Neural progenitor cell (in vitro differentiated cells): ENCODE results near the gene KPNA3. TPM values are rescaled to one million over a fixed set of nuclear protein-coding genes. Genes with fewer than 3 reads are reported as not detected.

Experiments used
- DNase-seq: peaks from one replicate; pipeline ENCODE4 v3.0.0-alpha.2; 2016; ENCODE audit warnings: low spot score
- H2AFZ ChIP-seq: fragments of 200-600 bp; sonication (generic); replicated peaks from 2 replicates; pipeline ENCODE4 v1.6.1; 2016; ENCODE audit warnings: antibody characterized with exemption
- H3F3A ChIP-seq: fragments of 200-600 bp; sonication (generic); 2 replicates; pipeline ENCODE4 v1.6.1; 2016; ENCODE audit warnings: antibody characterized with exemption, low read depth
- H3K27ac ChIP-seq: fragments of 200-600 bp; sonication (generic); 2 replicates; pipeline ENCODE4 v1.5.1; 2016; ENCODE audit warnings: mild to moderate bottlenecking
- H3K27me3 ChIP-seq: fragments of 200-600 bp; sonication (generic); 2 replicates; pipeline ENCODE4 v1.6.1; 2016; ENCODE audit warnings: mild to moderate bottlenecking, moderate library complexity
- H3K36me3 ChIP-seq: fragments of 200-600 bp; sonication (generic); 2 replicates; pipeline ENCODE4 v1.5.1; 2016
- H3K4me1 ChIP-seq: fragments of 200-600 bp; sonication (generic); 2 replicates; pipeline ENCODE4 v1.6.1; 2016; ENCODE audit warnings: mixed run types
- H3K4me2 ChIP-seq: fragments of 200-600 bp; sonication (generic); 2 replicates; pipeline ENCODE4 v1.6.1; 2016
- H3K4me3 ChIP-seq: fragments of 200-600 bp; sonication (generic); 2 replicates; pipeline ENCODE4 v1.5.1; 2016
- H3K79me2 ChIP-seq: fragments of 200-600 bp; sonication (generic); 2 replicates; pipeline ENCODE4 v1.6.1; 2016; ENCODE audit warnings: low read depth
- H3K9ac ChIP-seq: fragments of 200-600 bp; sonication (generic); 2 replicates; pipeline ENCODE4 v1.6.1; 2016
- H3K9me3 ChIP-seq: fragments of 200-600 bp; sonication (generic); 2 replicates; pipeline ENCODE4 v1.5.1; 2016; ENCODE audit warnings: low read depth
- H4K20me1 ChIP-seq: fragments of 200-600 bp; sonication (generic); 2 replicates; pipeline ENCODE4 v1.6.1; 2016; ENCODE audit warnings: low read depth
- H3K27ac Mint-ChIP-seq: 3 replicates; pipeline ENCODE4 v1.8.0; 2021; ENCODE audit warnings: mixed read lengths
- H3K27me3 Mint-ChIP-seq: 2 replicates; pipeline ENCODE4 v1.8.0; 2022; ENCODE audit warnings: low read depth, mild to moderate bottlenecking, inconsistent platforms, moderate library complexity, mixed read lengths; ENCODE audit not compliant: insufficient read depth
- H3K36me3 Mint-ChIP-seq: 3 replicates; pipeline ENCODE4 v1.8.0; 2021; ENCODE audit warnings: mixed read lengths
- H3K4me1 Mint-ChIP-seq: 3 replicates; pipeline ENCODE4 v1.8.0; 2021; ENCODE audit warnings: mixed read lengths
- H3K4me3 Mint-ChIP-seq: 3 replicates; pipeline ENCODE4 v1.8.0; 2021; ENCODE audit warnings: mild to moderate bottlenecking, moderate library complexity, mixed read lengths
- H3K9me3 Mint-ChIP-seq: 3 replicates; pipeline ENCODE4 v1.8.0; 2020; ENCODE audit warnings: mixed read lengths
- EZH2 ChIP-seq: fragments of 200-600 bp; sonication (generic); IDR thresholded peaks from 2 replicates; pipeline ENCODE4 v1.6.1; 2017; ENCODE audit warnings: antibody characterized with exemption, mild to moderate bottlenecking, moderate library complexity
- EZH2phosphoT487 ChIP-seq: fragments of 200-600 bp; sonication (generic); IDR thresholded peaks from 2 replicates; pipeline ENCODE4 v1.6.1; 2017; ENCODE audit warnings: antibody characterized with exemption
- total RNA-seq: library from RNA; depleted of rRNA; stranded (reverse); fragments of >200 nt; gene quantifications from 2 replicates; pipeline ENCODE4 v1.2.3, GENCODE V29; 2015; ENCODE audit warnings: low replicate concordance
- TF ChIP-seq, protein P1 (sequence below): fragments of 200-600 bp; sonication (generic); IDR thresholded peaks from 2 replicates; pipeline ENCODE4 v1.5.1; 2017; ENCODE audit warnings: antibody characterized with exemption, mild to moderate bottlenecking

KPNA3 gene
- total RNA-seq, 1 donor from 2014 or later: 49.4 TPM

DNA sequence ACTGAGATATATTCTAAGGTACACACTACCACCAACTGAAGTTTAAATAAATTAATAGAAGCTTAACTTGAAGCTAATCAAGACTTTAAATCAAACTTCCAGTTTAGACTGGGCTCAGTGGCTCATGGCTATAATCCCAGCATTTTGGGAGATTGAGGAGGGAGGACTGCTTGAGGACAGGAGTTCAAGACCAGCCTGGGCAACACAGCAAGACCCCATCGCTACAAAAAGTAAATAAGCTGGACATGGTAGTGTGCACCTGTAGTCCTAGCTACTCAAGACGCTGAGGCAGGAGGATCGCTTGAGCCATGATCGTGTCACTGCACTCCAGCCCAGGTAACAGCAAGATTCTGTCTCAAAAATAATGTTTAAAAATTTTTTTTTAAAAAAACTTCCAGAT lies 8.6 kb downstream of the KPNA3 start:
- H3K4me3 ChIP-seq: no peak overlapping the region
- H3K27me3 ChIP-seq: no peaks in the 10 kb centered on the region
- Mint-ChIP-seq H3K9me3 (peaks cover 2% of the 10 kb centered on the region), H3K27me3 (no peaks in the 10 kb centered on the region), H3K4me1 (peaks cover 10% of the 10 kb centered on the region), H3K4me3 (no peak overlapping the region), H3K36me3 (peaks cover 32% of the 10 kb centered on the region), H3K27ac (no peak overlapping the region)
- DNase-seq: no peak
- H3K9me3 ChIP-seq: no peaks in the 10 kb centered on the region
- H3F3A ChIP-seq: no peaks in the 10 kb centered on the region
- H3K9ac ChIP-seq: no peak overlapping the region
- H3K4me1 ChIP-seq: peaks cover under 1% of the 10 kb centered on the region
- H3K79me2 ChIP-seq: peaks cover 96% of the 10 kb centered on the region
- H3K4me2 ChIP-seq: no peak overlapping the region
- TF ChIP-seq EZH2phosphoT487 (no peak), EZH2 (no peak)
- TF ChIP-seq, protein P1, sequence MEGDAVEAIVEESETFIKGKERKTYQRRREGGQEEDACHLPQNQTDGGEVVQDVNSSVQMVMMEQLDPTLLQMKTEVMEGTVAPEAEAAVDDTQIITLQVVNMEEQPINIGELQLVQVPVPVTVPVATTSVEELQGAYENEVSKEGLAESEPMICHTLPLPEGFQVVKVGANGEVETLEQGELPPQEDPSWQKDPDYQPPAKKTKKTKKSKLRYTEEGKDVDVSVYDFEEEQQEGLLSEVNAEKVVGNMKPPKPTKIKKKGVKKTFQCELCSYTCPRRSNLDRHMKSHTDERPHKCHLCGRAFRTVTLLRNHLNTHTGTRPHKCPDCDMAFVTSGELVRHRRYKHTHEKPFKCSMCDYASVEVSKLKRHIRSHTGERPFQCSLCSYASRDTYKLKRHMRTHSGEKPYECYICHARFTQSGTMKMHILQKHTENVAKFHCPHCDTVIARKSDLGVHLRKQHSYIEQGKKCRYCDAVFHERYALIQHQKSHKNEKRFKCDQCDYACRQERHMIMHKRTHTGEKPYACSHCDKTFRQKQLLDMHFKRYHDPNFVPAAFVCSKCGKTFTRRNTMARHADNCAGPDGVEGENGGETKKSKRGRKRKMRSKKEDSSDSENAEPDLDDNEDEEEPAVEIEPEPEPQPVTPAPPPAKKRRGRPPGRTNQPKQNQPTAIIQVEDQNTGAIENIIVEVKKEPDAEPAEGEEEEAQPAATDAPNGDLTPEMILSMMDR: no peak
- H2AFZ ChIP-seq: no peak overlapping the region
- no peak overlapping the region for H3K27ac ChIP-seq
- peaks cover 72% of the 10 kb centered on the region for H4K20me1 ChIP-seq
- H3K36me3 ChIP-seq: no peaks in the 10 kb centered on the region

DNA sequence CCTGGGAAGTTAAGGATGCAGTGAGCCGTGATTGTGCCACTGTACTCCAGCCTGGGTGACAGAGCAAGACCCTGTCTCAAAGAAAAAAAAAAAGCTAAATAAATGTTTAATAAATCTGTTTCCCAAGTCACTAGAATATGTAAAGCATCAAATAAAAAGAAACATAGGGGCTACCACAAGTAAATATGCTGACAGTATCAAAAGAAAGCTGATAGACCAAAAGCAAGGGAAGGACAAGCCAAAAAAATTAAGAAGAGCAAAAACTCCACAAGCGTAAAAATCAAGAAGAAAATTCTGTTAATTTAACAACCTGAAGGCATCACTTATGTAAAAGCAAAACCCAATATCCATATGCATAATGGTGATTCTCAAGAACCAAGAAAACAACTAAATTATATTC lies 9.7 kb downstream of the KPNA3 start:
- Mint-ChIP-seq H3K27me3 (no peaks in the 10 kb centered on the region), H3K9me3 (peaks cover 2% of the 10 kb centered on the region), H3K4me3 (no peak overlapping the region), H3K4me1 (peaks cover 8% of the 10 kb centered on the region), H3K36me3 (peaks cover 33% of the 10 kb centered on the region), H3K27ac (no peak overlapping the region)
- no peaks in the 10 kb centered on the region for H3K9me3 ChIP-seq
- no peaks in the 10 kb centered on the region for H3K27me3 ChIP-seq
- no peaks in the 10 kb centered on the region for H3K36me3 ChIP-seq
- H2AFZ ChIP-seq: no peak overlapping the region
- H3K4me1 ChIP-seq: no peaks in the 10 kb centered on the region
- H4K20me1 ChIP-seq: peaks cover 73% of the 10 kb centered on the region
- no peak for TF ChIP-seq EZH2phosphoT487
- H3K9ac ChIP-seq: no peak overlapping the region
- H3K27ac ChIP-seq: no peak overlapping the region
- H3K4me2 ChIP-seq: no peak overlapping the region
- no peaks in the 10 kb centered on the region for H3F3A ChIP-seq
- no peak overlapping the region for H3K4me3 ChIP-seq
- H3K79me2 ChIP-seq: peaks cover 96% of the 10 kb centered on the region
- no peak for DNase-seq

DNA sequence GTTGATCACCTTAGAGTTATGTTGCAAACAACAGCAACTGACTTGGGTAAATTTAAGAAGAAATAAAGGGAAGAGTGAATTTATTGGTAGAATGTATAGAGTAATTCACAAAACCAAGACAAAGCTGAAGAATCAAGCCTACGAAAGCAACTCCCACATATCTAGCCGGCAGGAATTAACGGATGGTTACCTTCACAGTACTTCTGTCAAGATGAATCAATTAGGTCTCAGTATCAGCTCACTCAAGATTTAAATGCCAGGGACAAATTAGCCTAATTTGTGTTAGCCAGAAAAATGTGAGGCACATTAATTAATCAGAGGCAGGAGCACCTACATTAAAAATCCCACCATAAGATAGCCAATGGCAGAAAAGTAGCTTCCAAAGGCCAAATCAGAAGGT lies 10.7 kb downstream of the KPNA3 start:
- H3K9me3 ChIP-seq: no peaks in the 10 kb centered on the region
- no peaks in the 10 kb centered on the region for H3K27me3 ChIP-seq
- H3K36me3 ChIP-seq: no peaks in the 10 kb centered on the region
- no peak overlapping the region for H3K4me3 Mint-ChIP-seq
- no peak overlapping the region for H3K27ac Mint-ChIP-seq
- no peak for DNase-seq
- H3K9ac ChIP-seq: no peak overlapping the region
- no peak overlapping the region for H3K4me2 ChIP-seq
- H3F3A ChIP-seq: no peaks in the 10 kb centered on the region
- no peak overlapping the region for H2AFZ ChIP-seq
- H3K27me3 Mint-ChIP-seq: no peaks in the 10 kb centered on the region
- H4K20me1 ChIP-seq: peaks cover 70% of the 10 kb centered on the region
- H3K4me1 Mint-ChIP-seq: peaks cover 8% of the 10 kb centered on the region
- TF ChIP-seq, protein P1: no peak
- no peak overlapping the region for H3K27ac ChIP-seq
- H3K9me3 Mint-ChIP-seq: peaks cover 2% of the 10 kb centered on the region
- H3K36me3 Mint-ChIP-seq: peaks cover 29% of the 10 kb centered on the region
- no peak overlapping the region for H3K4me3 ChIP-seq
- H3K4me1 ChIP-seq: no peaks in the 10 kb centered on the region
- H3K79me2 ChIP-seq: peaks cover 98% of the 10 kb centered on the region

DNA sequence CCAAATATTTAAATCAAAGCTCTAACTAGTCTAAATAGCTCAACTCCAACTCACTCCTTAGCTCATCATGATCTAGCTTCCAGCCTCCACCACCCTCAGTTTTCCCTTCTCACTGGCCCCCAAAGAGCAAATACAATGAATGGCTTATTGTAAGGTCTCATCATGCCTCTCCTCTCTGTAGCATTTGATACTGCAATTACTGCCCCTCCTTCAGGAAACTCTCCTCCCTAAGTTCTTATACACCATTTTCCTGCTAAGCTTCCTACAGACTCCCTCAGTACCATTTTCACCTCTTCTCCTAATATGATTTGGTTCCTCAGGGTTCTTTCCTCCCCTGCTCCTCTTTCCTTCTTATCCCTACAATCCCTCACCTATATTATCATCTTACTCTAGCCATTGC lies 12.8 kb downstream of the KPNA3 start:
- no peaks in the 10 kb centered on the region for H3K9me3 ChIP-seq
- Mint-ChIP-seq H3K27ac (no peak overlapping the region), H3K4me1 (peaks cover 4% of the 10 kb centered on the region), H3K36me3 (peaks cover 16% of the 10 kb centered on the region), H3K9me3 (no peaks in the 10 kb centered on the region), H3K4me3 (no peak overlapping the region), H3K27me3 (no peaks in the 10 kb centered on the region)
- H3K4me1 ChIP-seq: no peaks in the 10 kb centered on the region
- DNase-seq: no peak
- H4K20me1 ChIP-seq: peaks cover 62% of the 10 kb centered on the region
- no peak overlapping the region for H3K4me2 ChIP-seq
- H3K36me3 ChIP-seq: no peaks in the 10 kb centered on the region
- H3K4me3 ChIP-seq: no peak overlapping the region
- H3K27me3 ChIP-seq: no peaks in the 10 kb centered on the region
- TF ChIP-seq, protein P1: no peak
- TF ChIP-seq EZH2 (no peak), EZH2phosphoT487 (no peak)
- H3K9ac ChIP-seq: no peak overlapping the region
- H3K79me2 ChIP-seq: peaks cover 97% of the 10 kb centered on the region
- H3F3A ChIP-seq: no peaks in the 10 kb centered on the region
- no peak overlapping the region for H3K27ac ChIP-seq
- no peak overlapping the region for H2AFZ ChIP-seq
